Adrenal gland (tissue), 12 donors: Measurements from ENCODE around the gene COL1A2. TPM values are rescaled to one million over a fixed set of nuclear protein-coding genes. Genes with fewer than 3 reads are reported as not detected.

Experiments used
- DNase-seq, 7 donors: peaks; one replicate each; pipeline ENCODE4 v3.0.0-alpha.2; 2019 to 2020
- H3K27ac ChIP-seq, 5 donors: fragments of 200-600 bp; sonication (generic) in 4 of 5; 1 replicate in 3 of 5; 2 replicates in 2 of 5; pipeline versions ENCODE4 v1.5.1 to v1.8.0; 2016 to 2020; ENCODE audit warnings: mild to moderate bottlenecking in 1 of 5
- H3K27me3 ChIP-seq: fragments of 200-600 bp; 2 replicates; pipeline ENCODE4 v1.8.0; 2021
- H3K36me3 ChIP-seq, 2 donors: fragments of 200-600 bp; replicated peaks in 1 of 2; 1 replicate in 1 of 2; 2 replicates in 1 of 2; pipeline versions ENCODE4 v1.5.1 to v1.8.0; 2018 to 2022
- H3K4me1 ChIP-seq, 2 donors: fragments of 200-600 bp; replicated peaks in 1 of 2; 1 replicate in 1 of 2; 2 replicates in 1 of 2; pipeline versions ENCODE4 v1.5.1 to v1.8.0; 2018 to 2021
- H3K4me3 ChIP-seq, 4 donors: fragments of 200-600 bp; sonication (generic) in 3 of 4; one replicate each; pipeline ENCODE4 v1.5.1; 2016 to 2018
- H3K9me3 ChIP-seq, 3 donors: fragments of 200-600 bp; sonication (generic) in 1 of 3; replicated peaks in 1 of 3; 1 replicate in 2 of 3; 2 replicates in 1 of 3; pipeline versions ENCODE4 v1.5.1 to v1.8.0; 2016 to 2021
- POLR2A ChIP-seq, 2 donors: fragments of 450-650 bp; IDR thresholded peaks; one replicate each; pipeline ENCODE4 v1.6.1; 2017; ENCODE audit warnings: antibody characterized with exemption in 2 of 2, mild to moderate bottlenecking in 2 of 2, moderate library complexity in 1 of 2
- WGBS, 4 donors: extraction: QIAGEN DNeasy Blood & Tissue Kit in 2 of 4; methylation state at CpG; one replicate each; pipeline versions ENCODE4 v1.1.5 to v1.1.7; 2013 to 2017; 5-methylcytosine and 5-hydroxymethylcytosine counted together
- intact Hi-C, 2 donors: fragments of 100-400 bp; cut with DNase I; formaldehyde crosslinking; loops; one replicate each; pipeline versions ENCODE4 v1.14.1 to v1.15.0; 2022 to 2023
- polyA plus RNA-seq, 3 donors: library from polyadenylated mRNA; stranded (reverse); fragments of 200-250 nt in 2 of 3; fragments of 350-450 nt in 1 of 3; fragmentation: Illumina TruSeq in 1 of 3; extraction: RNeasy Lipid Tissue Mini Kit (QIAGEN cat#74804) in 1 of 3; gene quantifications; one replicate each; pipeline ENCODE4 v1.2.3, GENCODE V29; 2013 to 2014
- total RNA-seq, 9 donors: library from RNA; depleted of rRNA in 4 of 9; stranded (reverse); fragments of >200 nt in 4 of 9; fragments of 120-200 nt in 1 of 9; fragmentation: NEBNext Ultra II Directional in 1 of 9; extraction: Animal tissue kit (Norgen Biotek cat#: 25700) in 1 of 9; gene quantifications; one replicate each; pipeline versions ENCODE4 v1.1.0 to v1.2.4, GENCODE V29; 2013 to 2023
- TF ChIP-seq, protein P1 (sequence below), 6 experiments: fragments of 450-650 bp in 4 of 6; fragments of 200-600 bp in 2 of 6; sonication (generic) in 1 of 6; IDR thresholded peaks; 1 replicate in 5 of 6; 2 replicates in 1 of 6; pipeline versions ENCODE4 v1.5.1 to v1.8.0; 2016 to 2021; ENCODE audit warnings: antibody characterized with exemption in 6 of 6, mild to moderate bottlenecking in 2 of 6, moderate library complexity in 1 of 6
- donor health status: healthy with polysubstance abuse.
- donor health status: Bipolar disorder and iron deficiency.
- donor health status: DM: yes; HTN: yes; CAD: no.
- donor health status: DM: no; HTN: no; CAD: no.
- donor health status: DM: no; HTN: no; CAD: no.
- donor health status: DM: yes; HTN: yes; CAD: no.

The COL1A2 gene
- total and polyA plus RNA-seq, 12 donors, result 74.6 to 475 (median 182) TPM

DNA sequence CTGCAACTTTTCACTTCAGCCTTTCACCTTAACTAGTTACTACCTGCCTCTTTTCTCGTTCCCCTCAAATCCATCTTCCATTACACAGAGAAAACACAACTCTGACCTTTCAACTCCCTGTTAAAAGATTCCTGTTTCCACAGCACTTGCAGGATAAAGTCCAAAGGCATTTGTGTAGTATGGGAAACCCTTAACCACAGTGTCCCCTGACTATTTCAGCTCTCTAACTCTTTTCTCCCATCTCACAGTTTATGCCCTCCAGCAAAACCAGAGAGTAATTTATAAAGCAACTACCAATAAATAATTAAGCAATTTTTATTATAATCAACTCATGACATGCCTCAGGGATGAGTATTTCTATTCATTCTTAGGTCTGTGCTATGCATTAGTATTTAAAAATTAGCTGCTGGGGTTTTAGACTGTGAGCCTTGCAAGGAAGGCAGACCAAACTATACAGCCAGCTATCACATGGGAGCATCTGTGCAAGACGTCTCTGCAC, 51.0 kb downstream of the COL1A2 start:
- intact Hi-C loops, result loop anchor here (5.0 to 10.0 kb wide), 2 partner anchors 209 to 212 kb away; partner anchors contain the start of gene SGCE (in 2 of the 2)
- TF ChIP-seq POLR2A (IDR thresholded peaks at IDR 0.05), result no peak
- TF ChIP-seq, protein P1, sequence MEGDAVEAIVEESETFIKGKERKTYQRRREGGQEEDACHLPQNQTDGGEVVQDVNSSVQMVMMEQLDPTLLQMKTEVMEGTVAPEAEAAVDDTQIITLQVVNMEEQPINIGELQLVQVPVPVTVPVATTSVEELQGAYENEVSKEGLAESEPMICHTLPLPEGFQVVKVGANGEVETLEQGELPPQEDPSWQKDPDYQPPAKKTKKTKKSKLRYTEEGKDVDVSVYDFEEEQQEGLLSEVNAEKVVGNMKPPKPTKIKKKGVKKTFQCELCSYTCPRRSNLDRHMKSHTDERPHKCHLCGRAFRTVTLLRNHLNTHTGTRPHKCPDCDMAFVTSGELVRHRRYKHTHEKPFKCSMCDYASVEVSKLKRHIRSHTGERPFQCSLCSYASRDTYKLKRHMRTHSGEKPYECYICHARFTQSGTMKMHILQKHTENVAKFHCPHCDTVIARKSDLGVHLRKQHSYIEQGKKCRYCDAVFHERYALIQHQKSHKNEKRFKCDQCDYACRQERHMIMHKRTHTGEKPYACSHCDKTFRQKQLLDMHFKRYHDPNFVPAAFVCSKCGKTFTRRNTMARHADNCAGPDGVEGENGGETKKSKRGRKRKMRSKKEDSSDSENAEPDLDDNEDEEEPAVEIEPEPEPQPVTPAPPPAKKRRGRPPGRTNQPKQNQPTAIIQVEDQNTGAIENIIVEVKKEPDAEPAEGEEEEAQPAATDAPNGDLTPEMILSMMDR (IDR thresholded peaks at IDR 0.05), result no peak
- Histone ChIP-seq H3K27ac (no peak overlapping the region), H3K36me3 (no peaks in the 10 kb centered on the region), H3K4me1 (no peaks in the 10 kb centered on the region), H3K9me3 (no peaks in the 10 kb centered on the region), H3K27me3 (no peaks in the 10 kb centered on the region), H3K4me3 (no peak overlapping the region)
- DNase-seq, result no peak
- WGBS, 4 donors, result 47 to 79% (median 63%) methylated on average over 2 of the region's 2 CpGs

GRCh38 chr7:94446308-94446707, 51.6 kb downstream of the COL1A2 start:
- intact Hi-C loops, result loop anchor here (5.0 to 10.0 kb wide), 2 partner anchors 208 to 211 kb away; partner anchors contain the start of gene SGCE (in 2 of the 2)
- 95 to 98% (median 97%) methylated on average over 5 of the region's 5 CpGs for WGBS, 4 donors
- TF ChIP-seq, protein P1 (IDR thresholded peaks at IDR 0.05), result no peak
- no peak for TF ChIP-seq POLR2A (IDR thresholded peaks at IDR 0.05)
- no peaks in the 10 kb centered on the region for H3K36me3 ChIP-seq
- no peak overlapping the region for H3K4me3 ChIP-seq
- no peaks in the 10 kb centered on the region for H3K9me3 ChIP-seq
- H3K4me1 ChIP-seq, result no peaks in the 10 kb centered on the region
- H3K27ac ChIP-seq, result no peak overlapping the region
- no peak for DNase-seq
- no peaks in the 10 kb centered on the region for H3K27me3 ChIP-seq

- Histone ChIP-seq H3K9me3 (no peaks in the 10 kb centered on the region), H3K27me3 (no peaks in the 10 kb centered on the region), H3K27ac (no peak overlapping the region), H3K4me1 (no peaks in the 10 kb centered on the region), H3K36me3 (no peaks in the 10 kb centered on the region), H3K4me3 (peak overlapping the region in 1 of 4 donors; percentile 13)
- no peak for DNase-seq
- WGBS, 4 donors, result 36 to 45% (median 42%) methylated on average over 4 of the region's 4 CpGs
- intact Hi-C loops, result loop anchor here (5.0 to 10.0 kb wide), 2 partner anchors 206 to 208 kb away; partner anchors contain the start of gene SGCE (in 2 of the 2)
- TF ChIP-seq POLR2A (IDR thresholded peaks at IDR 0.05), result no peak
- TF ChIP-seq, protein P1 (IDR thresholded peaks at IDR 0.05), result peak; percentile 45 to 84 (median 72)
Observed at GRCh38 chr7:94449151-94449725, 54.5 kb downstream of the COL1A2 start.

- H3K36me3 ChIP-seq, result no peaks in the 10 kb centered on the region
- DNase-seq, result no peak
- TF ChIP-seq POLR2A (IDR thresholded peaks at IDR 0.05), result no peak
- TF ChIP-seq, protein P1 (IDR thresholded peaks at IDR 0.05), result no peak
- H3K9me3 ChIP-seq, result no peaks in the 10 kb centered on the region
- no peak overlapping the region for H3K4me3 ChIP-seq
- H3K27me3 ChIP-seq, result no peaks in the 10 kb centered on the region
- no peaks in the 10 kb centered on the region for H3K4me1 ChIP-seq
- 85 to 96% (median 91%) methylated on average over 3 to 4 of the region's 4 CpGs for WGBS, 4 donors
- intact Hi-C loops, result no loop called here
- no peak overlapping the region for H3K27ac ChIP-seq
Observed at GRCh38 chr7:94450044-94450697, 55.5 kb downstream of the COL1A2 start.
